Measurements from ENCODE around the gene SNED1.

The SNED1 gene

DNA sequence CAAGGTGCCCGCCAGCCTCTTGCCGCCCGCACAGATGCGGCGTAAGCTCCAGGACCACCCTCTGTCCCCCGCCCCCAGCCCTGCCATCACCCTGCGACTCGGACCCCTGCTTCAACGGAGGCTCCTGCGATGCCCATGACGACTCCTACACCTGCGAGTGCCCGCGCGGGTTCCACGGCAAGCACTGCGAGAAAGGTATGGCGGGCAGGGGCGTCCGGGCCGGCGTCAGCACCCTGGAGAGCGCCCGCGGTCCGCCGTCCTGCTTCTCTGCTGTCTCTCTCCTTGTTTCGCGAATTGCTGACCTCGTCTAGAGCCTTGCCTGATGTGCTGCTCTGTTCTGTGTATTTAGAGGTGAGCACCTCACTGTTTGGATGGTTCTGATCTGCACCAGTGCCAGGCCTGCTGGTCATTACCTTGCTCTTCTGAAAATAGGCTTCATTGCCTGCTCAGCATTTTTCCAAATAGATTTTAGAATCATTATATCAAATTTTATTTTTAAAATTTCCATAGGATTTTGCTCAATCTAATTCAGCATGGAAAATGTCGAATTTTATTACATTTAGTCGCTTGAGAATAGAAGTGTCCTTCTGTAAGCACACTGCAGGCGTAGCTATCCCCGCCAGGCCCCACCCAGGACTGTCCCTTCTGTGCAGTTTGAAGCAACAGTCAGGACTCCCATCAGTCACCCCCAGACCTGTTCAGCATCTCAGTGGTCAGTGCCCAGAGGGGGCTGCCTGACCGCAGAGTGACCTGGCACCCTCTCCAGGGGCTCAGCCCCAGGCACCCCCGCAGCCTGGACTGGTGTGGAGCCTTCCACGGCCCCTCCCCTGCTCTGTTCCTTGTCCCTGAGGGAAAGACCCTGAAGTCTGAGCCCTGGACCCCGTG, 51.6 kb downstream of the SNED1 start:
- no peak for DNase-seq

DNA sequence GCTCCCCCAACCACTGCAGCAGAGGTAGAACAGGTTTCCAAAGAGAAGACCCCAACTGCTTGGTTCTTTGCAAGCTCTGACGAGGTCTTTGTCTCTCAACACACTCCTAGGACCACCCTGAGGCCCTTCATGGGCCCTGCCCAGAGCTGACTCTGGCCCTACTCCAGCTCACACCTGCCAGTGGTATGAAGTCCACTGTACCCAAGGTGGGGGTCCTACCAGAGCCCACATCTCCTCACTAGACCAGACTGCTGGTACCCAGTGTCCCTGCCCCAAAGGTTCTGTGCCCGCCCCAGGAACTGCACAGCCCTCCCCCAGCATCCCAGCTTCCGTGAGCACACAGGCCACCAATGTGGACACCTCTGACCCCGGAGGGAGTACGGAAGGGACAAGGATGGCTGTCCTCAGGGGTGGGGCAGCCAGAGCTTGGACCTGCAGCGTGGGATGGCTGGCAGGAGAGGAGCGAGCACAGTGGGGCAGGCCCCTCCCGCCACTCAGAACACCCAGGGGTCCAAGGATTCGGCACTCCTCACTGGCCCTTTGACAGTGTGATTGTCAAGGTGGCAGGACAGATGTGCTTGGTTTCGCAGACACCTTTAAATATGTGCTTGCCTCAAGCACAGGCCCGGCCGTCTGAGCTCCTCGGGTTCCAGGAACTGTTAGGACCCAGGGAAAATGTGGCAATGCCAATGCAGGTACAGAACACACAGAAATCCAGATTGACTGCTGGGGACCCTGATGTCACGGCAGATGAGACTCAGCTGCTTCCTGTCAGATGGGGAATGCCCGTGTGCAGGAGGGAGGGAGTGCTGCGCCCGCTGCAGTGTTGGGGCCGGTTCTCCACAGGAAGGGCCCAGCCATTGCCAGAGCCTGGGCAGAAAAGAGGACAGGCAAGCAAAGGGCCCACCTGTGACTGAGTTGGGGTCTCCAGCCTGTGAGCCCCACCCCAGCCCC, 52.5 kb downstream of the SNED1 start:
- DNase-seq, result no peak

DNA sequence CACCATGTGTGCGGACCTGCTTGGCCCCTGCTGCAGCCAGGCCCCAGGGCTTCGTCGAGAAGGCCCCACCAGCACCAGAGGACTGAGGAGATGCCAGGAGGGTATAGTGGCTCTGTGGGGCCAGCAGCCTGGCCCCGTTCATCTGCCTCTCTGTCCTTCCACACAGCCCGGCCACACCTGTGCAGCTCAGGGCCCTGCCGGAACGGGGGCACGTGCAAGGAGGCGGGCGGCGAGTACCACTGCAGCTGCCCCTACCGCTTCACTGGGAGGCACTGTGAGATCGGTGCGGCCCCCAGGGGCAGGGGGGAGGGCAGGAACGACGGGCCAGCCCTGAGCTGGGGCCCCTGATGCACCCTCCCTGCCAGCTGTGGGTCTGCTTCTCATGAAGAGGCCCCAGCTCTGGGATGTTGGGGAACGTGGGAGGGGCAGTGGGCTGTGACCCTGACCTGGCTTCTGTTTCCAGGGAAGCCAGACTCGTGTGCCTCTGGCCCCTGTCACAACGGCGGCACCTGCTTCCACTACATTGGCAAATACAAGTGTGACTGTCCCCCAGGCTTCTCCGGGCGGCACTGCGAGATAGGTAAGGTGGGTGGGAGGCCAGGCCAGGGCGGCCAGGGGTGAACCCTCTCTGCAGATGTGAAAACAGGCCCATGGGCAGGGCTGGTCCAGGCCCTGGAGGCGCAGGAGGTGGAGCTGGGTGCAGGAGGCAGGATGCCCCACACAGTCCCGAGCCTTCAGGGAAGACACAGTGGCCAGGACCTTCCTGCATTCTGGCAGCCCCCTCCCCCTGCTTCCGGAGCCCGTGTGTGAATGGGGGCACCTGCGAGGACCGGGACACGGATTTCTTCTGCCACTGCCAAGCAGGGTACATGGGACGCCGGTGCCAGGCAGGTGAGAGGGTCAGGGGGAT, 53.4 kb downstream of the SNED1 start:
- DNase-seq, result no peak

DNA sequence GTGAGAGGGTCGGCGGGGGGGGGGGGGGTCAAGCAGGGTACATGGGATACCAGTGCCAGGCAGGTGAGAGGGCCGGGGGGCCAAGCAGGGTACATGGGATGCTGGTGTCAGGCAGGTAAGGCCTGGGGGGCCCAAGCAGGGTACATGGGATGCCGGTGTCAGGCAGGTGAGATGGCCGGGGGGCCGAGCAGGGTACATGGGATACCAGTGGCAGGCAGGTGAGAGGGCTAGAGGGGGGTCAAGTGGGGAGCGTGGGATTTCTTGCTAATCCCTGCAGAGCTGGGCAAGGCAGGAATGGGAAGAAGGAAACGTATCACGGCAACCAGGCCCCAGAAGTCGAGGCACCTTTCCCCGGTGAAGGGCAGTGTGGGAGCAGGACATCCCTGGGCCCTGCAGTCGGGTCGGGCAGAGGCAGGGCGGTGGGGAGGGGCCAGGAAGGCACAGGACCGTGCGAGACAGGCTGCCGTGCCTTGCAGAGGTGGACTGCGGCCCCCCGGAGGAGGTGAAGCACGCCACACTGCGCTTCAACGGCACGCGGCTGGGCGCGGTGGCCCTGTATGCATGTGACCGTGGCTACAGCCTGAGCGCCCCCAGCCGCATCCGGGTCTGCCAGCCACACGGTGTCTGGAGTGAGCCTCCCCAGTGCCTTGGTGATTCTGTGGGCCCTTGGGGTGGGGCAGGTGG, 54.4 kb downstream of the SNED1 start:
- DNase-seq, result no peak

DNA sequence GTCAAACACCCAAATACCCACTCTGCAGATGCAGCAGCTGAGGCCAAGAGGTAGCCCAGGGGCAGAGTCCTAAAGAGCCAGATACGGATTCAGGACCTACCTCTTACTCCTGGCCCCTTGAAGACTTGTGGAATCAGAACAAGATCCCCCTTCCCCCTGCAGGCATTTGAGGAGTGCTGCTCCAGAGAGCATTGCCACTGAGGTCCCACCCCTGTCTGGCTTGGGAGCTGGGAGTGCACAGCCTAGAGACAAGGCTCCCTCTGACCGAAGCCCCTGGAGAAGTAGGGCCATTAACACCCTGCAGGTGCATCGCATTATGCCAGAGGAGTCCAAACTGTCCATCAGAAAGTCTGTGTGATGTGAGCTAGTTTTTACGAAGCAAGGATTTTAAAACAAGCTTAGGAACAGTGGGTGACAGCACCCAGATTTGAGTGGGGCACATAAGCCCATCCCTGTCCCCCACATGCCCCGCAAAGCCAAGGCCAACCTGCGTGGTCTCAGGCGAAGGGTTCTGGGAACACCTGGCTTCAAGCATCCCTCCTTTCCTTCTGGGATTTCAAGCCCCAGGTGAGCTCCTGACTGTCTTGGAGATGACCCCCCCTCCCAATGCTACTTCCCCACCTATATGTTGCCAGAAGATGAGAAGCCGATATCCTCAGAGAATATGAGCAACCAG, 55.3 kb downstream of the SNED1 start:
- no peak for DNase-seq

DNA sequence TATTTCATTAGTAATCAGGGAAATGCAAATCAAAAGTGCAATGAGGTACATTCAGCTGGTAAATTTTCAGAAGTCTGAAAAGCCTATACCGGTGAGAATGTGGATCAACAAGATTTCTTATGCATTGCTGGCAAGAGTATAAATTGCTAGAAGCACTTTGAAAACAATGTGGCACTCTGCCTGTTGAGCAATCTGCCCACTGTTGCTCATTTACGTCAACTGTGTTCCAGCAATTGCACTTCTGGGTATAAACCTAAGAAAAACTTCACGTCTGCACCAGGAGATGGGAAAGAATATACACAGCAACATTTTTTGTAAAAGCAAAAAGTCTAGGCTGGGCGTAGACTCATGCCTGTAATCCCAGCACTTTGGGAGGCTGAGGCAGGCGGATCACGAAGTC, 62.9 kb downstream of the SNED1 start:
- no peak for DNase-seq

DNA sequence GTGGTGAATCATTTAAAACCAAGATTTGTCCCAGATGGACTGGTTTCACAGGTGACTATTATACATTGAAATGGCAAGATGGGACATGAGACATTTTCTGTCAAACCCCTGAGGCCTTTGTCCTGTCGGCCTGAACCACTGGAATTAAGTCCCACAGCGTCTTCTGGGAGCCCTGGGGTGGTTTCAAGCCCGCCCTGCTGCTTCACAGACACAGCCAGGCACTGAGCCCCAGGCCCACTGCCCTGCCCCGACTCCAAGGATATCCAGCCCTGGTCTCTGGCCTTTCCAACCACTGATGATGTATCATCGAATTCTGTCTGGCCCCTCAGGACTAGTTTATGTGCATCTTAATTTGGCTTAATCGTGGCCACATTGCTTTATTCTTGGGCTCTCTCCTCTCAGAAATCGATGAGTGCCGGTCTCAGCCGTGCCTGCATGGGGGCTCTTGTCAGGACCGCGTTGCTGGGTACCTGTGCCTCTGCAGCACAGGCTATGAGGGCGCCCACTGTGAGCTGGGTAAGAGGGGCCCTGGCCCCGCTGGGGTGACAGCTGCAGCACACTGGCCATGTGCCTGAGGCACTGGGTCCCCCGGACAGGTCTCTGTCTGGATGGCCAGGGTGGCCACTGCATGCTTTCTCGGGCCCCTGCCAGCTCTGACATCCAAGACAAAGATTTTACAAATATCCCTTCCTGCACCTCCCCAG, 64.1 kb downstream of the SNED1 start:
- DNase-seq, result no peak

DNA sequence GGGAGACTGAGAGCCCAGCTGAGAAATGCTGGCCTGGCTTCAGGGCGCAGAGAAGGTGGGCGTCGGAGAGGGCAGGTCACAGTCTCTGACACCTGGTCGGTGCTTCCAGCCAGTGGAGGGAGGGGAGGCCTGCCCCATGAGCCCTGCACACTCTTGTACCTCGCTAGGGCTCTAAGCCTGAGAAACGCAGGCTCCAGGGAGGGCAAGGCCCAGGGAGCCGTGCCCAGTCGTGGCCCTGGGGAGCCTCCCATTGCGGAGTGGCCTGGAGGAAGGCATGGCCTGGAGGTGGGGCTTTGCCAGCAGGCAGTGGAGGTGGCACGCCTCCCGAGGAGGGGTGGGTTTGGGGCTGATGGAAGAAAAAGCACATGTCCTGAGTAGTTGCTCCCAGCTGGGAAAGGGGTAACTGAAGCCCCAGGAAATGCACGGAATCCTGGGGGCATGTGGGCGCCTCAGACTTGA, 64.7 kb downstream of the SNED1 start:
- DNase-seq, result no peak

DNA sequence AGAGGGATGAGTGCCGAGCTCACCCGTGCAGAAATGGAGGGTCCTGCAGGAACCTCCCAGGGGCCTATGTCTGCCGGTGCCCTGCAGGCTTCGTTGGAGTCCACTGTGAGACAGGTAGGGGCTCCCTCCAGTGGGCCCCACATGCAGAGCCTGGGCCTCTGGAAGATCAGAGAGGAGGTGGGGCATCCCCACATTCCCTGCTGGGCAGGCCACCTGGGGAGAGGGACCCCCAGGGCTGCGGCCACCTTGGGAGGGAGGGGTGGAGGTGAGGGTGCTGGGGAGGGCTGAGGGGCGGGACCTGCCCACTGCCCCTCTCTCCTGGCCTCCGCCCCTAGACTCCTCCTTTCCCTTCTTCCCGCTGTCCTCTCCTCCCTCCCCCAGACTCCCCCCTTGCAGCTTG, 65.2 kb downstream of the SNED1 start:
- no peak for DNase-seq

DNA sequence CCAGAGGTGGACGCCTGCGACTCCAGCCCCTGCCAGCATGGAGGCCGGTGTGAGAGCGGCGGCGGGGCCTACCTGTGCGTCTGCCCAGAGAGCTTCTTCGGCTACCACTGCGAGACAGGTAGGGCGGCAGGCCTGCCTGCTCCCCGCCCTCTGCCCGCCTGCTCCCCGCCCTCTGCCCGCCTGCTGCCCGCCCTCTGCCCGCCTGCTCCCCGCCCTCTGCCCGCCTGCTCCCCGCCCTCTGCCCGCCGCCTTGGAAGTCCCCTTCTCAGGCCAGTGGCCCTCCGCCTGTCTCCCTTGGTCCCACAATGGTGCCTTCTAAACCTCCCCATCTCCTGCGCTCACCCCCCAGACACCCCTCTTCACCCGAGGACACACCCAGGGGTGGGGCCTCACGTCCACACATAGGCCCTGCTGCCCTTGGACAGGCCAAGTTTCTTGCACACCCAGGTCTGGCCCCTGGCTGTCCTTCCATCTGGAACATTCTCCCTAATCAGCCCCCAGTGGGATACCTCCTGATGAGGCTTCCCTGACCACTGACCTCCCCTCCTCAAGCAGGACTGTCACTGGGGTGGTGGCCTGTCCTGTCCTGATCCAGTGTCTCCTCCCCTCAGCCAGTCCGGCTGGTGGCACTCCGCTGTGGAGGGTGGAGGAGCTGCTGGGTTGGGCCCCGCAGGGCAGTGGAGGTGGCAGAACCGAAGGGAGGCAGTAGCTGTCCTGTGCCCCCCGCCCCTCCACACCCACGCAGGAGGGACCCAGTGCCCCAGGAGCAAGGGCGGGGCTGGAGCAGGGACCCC, 65.8 kb downstream of the SNED1 start:
- no peak for DNase-seq

DNA sequence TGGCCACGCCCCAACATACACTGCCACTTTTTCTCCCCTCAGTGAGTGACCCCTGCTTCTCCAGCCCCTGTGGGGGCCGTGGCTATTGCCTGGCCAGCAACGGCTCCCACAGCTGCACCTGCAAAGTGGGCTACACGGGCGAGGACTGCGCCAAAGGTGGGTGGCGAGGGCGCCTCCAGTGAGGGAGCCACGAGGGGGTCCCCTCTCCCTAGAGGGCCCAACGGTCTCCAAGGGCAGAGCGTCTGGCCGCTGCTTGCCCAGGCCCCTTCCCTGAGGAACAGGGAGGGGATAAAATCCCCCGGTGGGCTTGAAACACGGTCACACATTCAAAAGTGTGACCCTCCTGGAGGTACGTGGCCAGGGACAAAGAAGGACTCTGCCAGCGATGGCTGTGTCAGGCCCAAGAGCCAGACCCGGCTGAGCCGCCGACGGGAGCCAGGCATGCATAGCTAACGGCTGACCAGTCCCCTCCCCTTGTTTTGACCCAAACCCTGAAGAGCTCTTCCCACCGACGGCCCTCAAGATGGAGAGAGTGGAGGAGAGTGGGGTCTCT, 66.5 kb downstream of the SNED1 start:
- DNase-seq, result no peak

DNA sequence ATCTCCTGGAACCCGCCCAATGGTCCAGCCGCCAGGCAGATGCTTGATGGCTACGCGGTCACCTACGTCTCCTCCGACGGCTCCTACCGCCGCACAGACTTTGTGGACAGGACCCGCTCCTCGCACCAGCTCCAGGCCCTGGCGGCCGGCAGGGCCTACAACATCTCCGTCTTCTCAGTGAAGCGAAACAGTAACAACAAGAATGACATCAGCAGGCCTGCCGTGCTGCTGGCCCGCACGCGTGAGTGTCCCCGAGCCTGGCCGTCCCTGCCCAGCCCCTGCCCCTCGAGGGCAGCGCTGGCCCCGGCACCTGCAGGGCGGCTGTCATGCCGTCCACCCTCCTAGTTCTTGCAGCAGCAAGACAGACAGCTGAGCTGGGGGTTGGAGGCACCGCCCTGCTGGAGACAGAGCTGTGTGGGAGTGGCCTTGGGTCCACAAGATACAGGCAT, 67.0 kb downstream of the SNED1 start:
- DNase-seq, result no peak

DNA sequence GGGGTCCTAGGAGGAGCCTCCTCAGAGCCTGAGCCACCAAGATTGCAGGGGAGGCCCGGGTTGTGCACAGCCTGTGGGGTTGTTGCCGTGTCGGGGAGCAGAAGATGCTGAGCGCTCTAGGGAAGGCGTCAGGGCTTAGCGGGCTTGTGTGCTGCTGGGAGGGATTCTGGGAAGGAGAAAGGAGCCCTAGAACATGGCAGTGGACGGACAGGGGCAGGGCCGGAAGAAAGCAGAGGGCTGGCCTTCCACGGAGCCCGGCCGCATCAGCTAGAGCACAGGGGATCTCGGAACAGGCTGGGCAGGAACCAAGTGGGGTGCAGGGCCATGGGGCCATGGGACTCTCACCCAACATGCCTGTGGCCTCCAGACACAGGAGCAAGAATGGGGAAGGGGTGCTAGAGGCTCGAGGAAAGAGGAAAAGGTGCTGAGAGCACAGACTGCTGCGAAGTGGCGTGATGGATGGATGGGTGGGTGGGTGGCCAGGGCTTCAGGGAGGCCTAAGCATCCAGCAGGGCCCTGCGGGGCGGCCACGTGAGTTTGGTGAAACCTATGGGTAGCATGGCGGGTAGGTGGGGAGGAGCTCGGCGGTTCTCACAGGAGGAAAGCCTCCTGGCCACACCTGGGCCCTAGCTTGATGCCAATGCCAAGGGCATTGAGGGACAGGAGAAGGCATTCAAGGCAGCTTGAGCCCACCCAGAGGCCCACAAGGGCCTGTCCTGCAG, 67.9 kb downstream of the SNED1 start:
- DNase-seq, result no peak

DNA sequence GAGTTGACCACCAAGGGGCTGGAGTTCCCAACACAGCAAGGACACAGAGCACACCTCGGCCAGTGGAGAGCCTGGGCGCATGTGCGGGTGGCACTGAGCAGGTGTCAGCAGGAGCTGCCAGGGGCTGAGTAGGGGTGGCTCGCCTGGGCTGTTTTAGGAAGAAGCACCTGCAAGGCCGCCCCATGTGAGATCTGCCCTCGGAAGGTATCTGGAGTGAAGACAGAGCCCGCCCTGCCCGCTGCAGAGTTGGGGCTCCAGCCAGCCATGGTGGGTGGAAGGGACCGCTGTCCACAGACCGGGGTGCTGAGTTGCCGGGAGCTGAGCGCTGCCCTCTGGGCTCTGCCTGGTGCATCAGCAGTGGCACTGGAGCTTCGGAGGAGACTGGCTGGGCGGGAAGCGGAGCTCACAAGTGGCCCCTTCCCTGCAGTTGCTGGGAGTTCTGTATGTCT, 68.5 kb downstream of the SNED1 start:
- DNase-seq, result no peak

DNA sequence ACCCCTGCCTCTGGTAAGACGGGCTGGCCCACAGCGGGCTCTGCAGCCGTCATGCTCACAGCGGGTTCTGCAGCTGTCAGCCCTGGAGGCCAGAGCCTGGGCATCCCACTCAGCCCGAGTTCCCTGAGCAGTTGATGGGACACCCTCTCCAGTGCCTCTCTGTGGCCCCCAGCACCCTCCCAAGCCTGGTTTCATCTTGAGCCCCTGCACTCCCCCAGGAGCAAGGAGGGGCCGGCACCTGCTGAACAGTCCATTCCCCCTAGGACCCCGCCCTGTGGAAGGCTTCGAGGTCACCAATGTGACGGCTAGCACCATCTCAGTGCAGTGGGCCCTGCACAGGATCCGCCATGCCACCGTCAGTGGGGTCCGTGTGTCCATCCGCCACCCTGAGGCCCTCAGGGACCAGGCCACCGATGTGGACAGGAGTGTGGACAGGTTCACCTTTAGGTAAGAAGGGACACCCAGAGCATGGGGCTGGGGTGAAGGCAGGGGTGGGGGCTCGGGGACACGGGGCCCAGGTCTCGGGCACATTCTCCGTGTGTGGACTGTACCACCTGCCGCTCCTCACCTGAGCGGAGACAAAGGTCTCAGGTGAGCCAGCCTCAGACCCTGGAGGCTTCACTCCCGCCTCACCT, 69.2 kb downstream of the SNED1 start:
- DNase-seq, result no peak

DNA sequence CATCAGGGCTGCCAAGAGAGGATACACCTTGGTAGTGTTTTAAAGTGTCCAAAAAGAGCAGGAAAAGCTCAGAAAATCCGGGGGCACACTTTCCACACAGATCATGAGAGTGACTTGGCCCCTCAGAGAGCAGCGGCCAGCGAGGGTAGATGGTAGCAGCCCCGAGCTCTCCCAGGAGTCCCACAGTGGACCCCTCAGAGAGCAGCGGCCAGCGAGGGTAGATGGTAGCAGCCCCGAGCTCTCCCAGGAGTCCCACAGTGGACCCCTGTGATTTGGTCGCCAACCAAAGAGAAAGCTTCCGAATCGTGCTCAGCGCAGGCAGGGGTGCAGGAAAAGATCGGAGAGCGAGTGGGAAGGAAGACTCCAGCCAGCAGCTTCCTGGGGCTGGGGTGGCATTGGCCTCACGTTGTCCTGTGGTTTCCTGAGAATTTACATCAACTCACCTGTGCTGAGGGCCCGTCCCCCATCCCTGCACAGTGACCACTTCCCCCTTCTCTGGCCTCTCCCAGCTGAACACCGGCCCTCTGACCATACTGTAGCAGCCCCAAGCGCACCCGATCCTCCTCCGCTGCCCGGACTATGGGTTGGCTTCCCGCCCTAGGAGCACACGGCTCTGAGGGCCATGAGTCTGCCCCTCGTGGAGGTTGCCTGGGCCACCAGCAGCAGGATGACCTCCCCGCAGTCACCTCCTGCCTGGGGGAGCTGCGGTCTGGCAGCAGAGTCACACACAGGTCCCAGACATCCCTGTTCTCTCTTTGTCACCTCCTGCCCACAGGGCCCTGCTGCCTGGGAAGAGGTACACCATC, 69.9 kb downstream of the SNED1 start:
- DNase-seq, result no peak
